Measurements from ENCODE around the gene LGI4. TPM values are rescaled to one million over a fixed set of nuclear protein-coding genes. Genes with fewer than 3 reads are reported as not detected.
"Not testable (repeated sequence)": the region's sequence is repeated elsewhere in the genome, so short reads cannot be mapped to it uniquely, and the experiment has no call there.

The LGI4 gene
- polyA plus RNA-seq, 4 donors: 2.7 to 14.3 (median 3.5) TPM

GRCh38 chr19:35161434-35161743 lies 26.5 kb upstream of the LGI4 start:
- DNase-seq (ENCODE audit: low read depth in 4 of 4, low spot score in 3 of 4): no peak

GRCh38 chr19:35160629-35161433 lies 26.0 kb upstream of the LGI4 start:
- DNase-seq (ENCODE audit: low read depth in 4 of 4, low spot score in 3 of 4): no peak

GRCh38 chr19:35159606-35160005 lies 24.7 kb upstream of the LGI4 start:
- no peak for DNase-seq (ENCODE audit: low read depth in 4 of 4, low spot score in 3 of 4)

GRCh38 chr19:35157431-35157830 lies 22.6 kb upstream of the LGI4 start:
- DNase-seq (ENCODE audit: low read depth in 4 of 4, low spot score in 3 of 4): no peak

- no peak for DNase-seq (ENCODE audit: low read depth in 4 of 4, low spot score in 3 of 4)
Measured at GRCh38 chr19:35156673-35157014, 21.8 kb upstream of the LGI4 start.

- DNase-seq (ENCODE audit: low read depth in 4 of 4, low spot score in 3 of 4): no peak
Measured at GRCh38 chr19:35155981-35156672, 21.3 kb upstream of the LGI4 start.

- DNase-seq (ENCODE audit: low read depth in 4 of 4, low spot score in 3 of 4): no peak
Measured at GRCh38 chr19:35155441-35155840, 20.6 kb upstream of the LGI4 start.

GRCh38 chr19:35154525-35155406 lies 19.9 kb upstream of the LGI4 start, which contains the start of gene FXYD5:
FXYD5 (plus strand) TSS chr19:35154735; CDS start chr19:35155551, 816 bp downstream.
- no peak for DNase-seq (ENCODE audit: low read depth in 4 of 4, low spot score in 3 of 4)

GRCh38 chr19:35153701-35154524 lies 19.1 kb upstream of the LGI4 start:
- no peak for DNase-seq (ENCODE audit: low read depth in 4 of 4, low spot score in 3 of 4)

- not testable (repeated sequence) for DNase-seq (ENCODE audit: low read depth in 4 of 4, low spot score in 3 of 4)
Measured at GRCh38 chr19:35153129-35153522, 18.3 kb upstream of the LGI4 start.

- no peak for DNase-seq (ENCODE audit: low read depth in 4 of 4, low spot score in 3 of 4)
Measured at GRCh38 chr19:35151273-35152065, 16.6 kb upstream of the LGI4 start.

- DNase-seq (ENCODE audit: low read depth in 4 of 4, low spot score in 3 of 4): no peak
Measured at GRCh38 chr19:35150445-35150844, 15.6 kb upstream of the LGI4 start.

- no peak for DNase-seq (ENCODE audit: low read depth in 4 of 4, low spot score in 3 of 4)
Measured at GRCh38 chr19:35149463-35149862, 14.6 kb upstream of the LGI4 start.

GRCh38 chr19:35146746-35147459 lies 12.0 kb upstream of the LGI4 start:
- DNase-seq (ENCODE audit: low read depth in 4 of 4, low spot score in 3 of 4): no peak

GRCh38 chr19:35144600-35145436 lies 10.0 kb upstream of the LGI4 start:
- DNase-seq (ENCODE audit: low read depth in 4 of 4, low spot score in 3 of 4): no peak

GRCh38 chr19:35144259-35144599 lies 9.4 kb upstream of the LGI4 start:
- DNase-seq (ENCODE audit: low read depth in 4 of 4, low spot score in 3 of 4): no peak

- DNase-seq (ENCODE audit: low read depth in 4 of 4, low spot score in 3 of 4): no peak
Measured at GRCh38 chr19:35143818-35144217, 9.0 kb upstream of the LGI4 start.

GRCh38 chr19:35143231-35143715 lies 8.4 kb upstream of the LGI4 start, which contains the start of gene FXYD7:
FXYD7 (plus strand) TSS chr19:35143255; CDS start chr19:35143334, 79 bp downstream.
- DNase-seq (ENCODE audit: low read depth in 4 of 4, low spot score in 3 of 4): no peak
